Ramos (cell line): ENCODE data around the gene CACNB1.

Experiments used
- in situ Hi-C: fragments of 300-500 bp; cut with MboI; formaldehyde crosslinking; loops from one replicate; pipeline ENCODE4 v1.14.3; 2022; ENCODE audit warnings: low sequenced_read_pairs; ENCODE audit not compliant: unreplicated experiment

Gene CACNB1

DNA sequence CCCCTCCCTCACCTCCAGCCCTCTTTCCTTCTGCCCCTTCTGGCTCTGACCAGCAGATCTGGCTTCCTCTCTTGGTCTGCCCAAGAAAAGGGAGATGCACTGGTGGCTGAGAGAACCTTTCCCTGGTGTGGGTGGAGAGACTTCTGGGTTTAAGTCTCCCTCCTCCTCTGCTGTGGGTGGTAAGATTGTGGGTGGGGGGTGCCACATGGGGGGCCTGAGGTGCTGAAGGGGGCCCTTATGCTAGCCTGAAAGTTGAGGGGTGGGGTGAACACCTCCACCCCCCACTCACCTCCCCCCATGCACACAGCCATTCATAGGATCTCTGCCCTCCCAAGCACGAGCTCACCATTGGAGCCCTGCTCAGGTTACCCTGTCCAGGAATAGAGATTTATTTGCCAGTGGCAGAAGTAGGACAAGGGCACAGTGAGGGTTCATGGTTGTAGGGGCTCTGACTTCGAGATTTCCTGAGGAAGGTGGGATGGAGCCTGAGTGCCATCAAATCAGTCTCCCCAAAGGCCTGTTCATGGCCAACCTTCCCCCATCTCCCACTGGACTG lies 30.0 kb upstream of the CACNB1 start:
- in situ Hi-C loops: no loop called here

DNA sequence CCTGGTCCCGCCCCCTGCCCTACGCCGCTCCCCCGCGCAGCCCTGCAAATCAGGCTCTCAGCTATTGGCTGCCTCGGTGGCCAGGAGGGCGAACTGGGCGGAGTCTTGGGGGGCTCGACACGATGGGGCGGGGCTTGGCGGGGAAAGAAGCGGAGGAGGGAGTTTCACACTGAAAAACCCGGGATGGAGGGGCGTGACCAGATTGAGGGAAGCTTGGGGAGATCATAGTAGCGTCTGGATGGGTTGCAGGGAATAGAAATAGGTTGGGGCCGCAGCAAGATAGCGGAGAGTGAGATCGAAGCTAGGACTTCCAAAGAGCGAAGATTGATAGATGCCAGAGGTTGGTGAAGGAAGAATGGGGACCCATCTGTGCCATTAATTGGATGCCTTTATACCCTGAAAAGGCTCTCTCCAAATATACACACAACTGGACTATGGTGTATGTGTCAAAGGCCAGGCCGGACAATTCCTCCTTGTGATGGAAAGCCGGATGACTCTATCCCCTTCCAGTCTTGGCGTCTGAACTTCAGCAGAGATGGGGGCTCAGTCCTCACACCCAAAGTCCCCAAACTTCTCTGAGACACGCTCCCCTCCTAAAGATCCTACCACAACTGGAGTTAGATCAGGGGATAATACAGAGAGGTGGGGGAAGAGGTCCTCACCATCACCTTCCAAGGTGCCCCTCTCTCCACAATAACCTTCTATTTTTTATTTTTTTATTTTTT lies 28.7 kb upstream of the CACNB1 start:
- in situ Hi-C loops: no loop called here

DNA sequence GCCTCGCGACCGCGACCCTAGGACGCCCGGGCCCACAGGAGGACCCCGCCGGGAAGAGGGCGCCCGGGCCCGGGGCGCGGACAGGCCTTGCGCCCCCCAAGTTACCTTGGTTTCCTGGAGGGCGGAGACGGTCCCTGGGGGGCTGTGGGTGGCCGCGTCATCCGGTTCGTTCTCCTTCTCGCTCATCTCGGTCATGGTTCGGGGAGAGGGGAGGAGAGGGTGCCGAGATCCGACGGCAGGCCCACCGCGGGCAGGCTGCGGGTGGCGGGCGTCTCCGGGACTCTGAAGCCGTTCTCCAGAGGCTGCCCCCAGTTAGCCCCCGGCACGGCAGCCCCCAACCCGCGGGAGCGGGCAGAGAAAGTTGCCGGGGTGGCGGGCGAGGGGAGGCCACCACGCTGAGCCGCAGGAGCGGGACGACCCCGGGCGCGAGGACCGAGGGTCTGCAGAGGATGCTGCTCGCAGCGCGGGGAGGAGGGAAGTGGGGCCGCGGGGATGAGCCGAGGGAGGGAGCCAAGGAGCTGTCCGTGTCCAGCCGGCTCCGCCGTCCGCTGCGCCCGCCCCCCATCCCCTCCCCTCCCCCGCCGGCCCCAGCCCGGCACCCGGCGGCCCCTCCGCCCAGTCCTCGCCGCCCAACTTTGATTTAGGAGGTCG lies 28.0 kb upstream of the CACNB1 start, which contains the start of gene STAC2:
TSS of gene STAC2 (minus strand) at position 638 of the 651 bp plus-strand sequence. CDS start at position 195, 443 bp downstream.
- in situ Hi-C loops: no loop called here

DNA sequence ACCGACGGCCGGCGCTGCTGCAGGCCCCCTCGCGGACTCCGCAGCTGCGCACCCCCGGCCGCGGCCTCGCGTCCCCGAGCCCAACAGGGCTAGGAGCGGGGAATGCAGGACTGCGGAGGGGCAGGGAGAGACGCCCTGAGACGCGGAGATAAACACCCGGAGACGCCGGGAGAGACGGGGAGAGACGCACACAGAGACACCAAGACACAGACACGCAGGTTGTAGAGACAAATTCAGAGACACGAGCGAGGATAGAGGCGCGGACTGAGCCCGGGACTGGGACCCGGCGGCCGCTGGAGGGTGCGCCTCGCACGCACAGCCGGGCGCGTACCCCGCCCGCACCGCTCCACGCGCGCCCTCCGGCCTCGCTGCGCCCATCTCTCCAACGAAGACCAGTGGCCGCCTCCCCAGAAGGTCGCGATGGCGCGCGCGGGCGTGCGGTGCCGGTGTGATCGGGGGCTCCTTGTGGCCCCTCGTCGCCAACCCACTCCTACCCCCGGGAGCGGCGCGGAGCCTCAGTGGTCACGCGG lies 27.4 kb upstream of the CACNB1 start:
- in situ Hi-C loops: no loop called here

DNA sequence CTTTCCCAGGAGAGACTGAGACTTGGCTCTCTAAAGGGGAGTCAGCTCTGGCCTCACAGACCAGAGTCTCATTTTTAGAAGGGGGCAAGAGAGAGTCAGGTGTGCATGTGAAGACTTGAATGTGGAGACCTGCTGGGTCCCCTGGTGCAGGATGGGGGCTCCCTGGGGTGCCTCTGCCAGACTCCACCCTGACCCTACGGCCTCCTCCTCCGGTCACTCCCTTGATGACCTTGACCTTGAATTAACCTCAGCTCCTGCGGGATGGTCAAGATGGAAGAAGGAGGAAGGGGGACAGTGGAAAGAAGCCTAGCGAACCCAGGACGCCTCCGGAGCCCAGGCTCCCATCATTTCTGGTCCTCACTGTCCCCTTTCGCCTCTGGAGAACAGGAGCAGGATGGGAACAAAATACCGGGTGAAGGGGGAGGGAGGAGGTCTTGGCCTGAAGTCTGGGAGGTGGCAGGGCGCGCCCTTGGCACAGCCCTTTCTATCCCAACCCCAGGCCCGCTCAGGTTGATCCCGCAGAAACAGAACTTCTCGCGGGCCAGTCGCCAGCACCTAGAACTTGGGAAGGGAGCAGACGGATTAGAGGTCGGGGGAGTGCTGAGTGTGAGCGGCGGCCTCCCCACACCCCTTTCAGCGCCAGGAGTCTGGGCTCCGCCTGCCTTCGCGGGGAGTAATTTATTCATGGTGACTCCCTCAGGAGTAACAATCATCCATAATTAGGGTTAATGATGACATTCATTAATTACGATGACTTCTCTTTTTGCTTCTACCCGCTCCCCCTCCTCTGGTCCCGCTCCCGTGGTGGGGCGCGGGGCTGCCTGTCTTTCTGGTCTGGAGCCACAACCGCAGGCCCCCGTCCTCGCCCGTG lies 26.7 kb upstream of the CACNB1 start:
- in situ Hi-C loops: no loop called here

DNA sequence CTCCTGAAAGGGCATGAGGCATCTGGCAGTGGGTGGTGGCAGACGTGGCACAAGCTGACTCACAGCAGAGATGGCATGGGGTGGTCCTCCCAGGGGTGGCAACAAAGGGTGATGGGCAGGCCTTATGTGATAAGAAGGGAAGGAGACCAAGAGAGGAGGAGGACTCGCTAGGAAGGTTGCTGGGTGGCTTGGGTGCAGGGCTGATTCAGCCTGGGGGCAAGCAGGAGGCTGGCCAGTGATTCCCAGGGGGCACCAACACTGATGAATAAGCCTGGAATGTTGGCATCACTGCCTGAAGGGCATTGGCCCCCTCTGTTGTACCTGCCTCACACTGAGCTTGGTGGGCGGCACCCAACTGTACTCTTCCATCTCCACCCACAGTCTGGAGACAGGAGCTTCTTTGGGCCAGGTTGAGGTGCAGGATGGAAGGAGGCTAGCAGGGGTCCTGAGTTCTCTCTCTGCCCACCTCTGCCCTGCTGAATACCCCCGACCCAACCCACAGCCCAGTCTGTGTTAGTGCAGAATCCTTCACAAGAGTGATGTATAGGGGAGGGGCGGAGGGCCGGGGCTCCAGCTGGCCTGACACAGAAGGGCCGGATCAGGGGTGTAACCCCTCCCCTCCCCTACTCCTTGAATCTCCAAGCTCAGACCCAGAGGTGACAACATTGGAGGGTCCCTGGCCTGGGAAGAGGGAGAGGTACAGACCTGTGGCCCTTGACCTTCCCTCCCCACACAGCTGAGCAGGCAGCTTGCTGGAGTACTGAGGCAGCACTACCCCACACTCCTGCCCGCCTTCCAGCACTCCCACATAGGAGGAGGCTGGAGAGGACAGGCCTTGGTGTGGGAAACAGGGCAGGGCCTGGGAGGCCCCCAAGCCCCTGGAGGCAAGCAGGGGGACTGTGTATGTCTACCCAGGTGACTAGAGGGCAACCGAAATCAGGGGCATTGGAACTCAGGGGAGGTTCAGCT lies 25.7 kb upstream of the CACNB1 start:
- in situ Hi-C loops: no loop called here

DNA sequence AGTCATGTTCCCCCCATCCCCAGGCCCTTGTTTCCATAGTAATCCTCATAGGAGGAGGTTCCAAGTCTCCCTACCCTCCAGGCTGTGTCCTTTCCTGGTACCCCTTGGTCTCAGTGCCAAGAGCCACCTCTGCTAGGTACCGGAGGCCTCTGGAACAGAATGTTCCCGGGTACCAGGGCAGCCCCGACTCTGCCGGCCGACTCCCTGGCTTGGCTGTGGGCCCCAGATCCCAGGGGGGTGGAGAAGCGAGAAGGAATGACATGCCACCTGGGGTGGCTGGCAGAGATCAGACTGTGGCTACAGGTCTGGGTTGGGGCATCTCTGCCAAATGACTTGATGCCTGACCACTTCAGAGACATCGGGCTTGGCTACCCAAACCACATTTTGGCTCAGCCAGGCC lies 24.7 kb upstream of the CACNB1 start:
- in situ Hi-C loops: no loop called here

DNA sequence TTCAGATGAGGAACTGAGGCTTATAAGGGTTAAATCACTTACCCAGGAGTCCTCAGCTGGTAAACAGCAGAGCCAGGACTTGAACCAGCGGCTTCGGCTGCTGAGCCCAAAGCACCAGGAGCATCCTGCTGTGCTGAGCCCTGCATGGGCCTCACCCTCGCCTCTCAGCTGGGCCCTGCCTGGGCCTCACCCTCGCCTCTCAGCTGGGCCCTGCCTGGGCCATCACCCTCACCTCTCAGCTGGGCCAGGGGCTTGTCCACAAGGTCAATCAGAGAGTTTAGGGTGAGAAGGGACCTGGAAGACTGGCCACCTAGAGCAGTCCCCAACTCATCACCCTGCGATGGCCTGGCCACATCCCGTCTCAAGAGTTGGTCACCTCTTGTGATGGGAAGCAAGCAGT lies 24.1 kb upstream of the CACNB1 start:
- in situ Hi-C loops: no loop called here

DNA sequence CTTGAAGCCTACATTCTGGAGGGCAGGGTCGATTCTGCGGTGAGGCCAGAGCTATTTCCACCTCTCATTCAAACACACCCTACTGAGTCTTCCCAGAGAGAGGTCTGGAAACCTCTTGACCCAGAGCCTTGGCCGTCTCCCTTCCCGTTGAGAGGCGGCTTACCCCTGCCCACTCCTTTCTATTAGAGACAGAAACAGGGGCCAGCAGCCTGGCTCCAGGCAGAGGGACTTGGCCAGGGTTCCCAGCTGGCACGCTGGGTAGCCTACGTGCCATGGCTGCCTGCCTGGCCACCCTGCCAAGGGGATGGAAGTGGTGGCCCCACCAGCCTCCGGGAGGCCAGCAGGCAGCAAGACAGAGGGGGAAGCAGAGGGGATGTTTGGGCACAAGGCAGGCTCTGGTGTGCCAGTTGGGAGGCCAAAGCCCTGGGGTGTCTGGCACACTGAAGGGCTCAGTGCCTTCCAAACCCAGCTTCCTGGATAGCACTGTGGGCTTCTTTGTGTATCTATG lies 22.2 kb upstream of the CACNB1 start:
- in situ Hi-C loops: no loop called here

DNA sequence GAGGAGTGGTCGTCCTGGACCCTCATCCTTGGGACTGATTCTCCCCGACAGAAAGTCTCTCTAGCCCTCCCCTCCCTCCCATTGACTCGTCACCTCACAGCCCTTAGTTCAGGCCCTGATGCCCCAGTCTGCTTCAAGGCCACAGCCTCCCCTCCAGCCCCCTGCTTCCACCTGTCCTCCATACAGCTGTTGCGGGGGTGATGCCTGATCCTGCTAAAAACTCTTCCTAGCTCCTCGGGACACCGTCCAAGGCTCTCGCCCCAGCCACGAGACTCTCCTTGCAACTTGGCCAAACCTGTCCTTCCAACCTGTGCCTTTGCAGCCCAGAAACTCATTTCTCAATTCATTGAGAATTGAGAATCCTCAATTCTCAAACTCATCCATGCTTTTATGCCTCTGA lies 21.4 kb upstream of the CACNB1 start:
- in situ Hi-C loops: no loop called here

DNA sequence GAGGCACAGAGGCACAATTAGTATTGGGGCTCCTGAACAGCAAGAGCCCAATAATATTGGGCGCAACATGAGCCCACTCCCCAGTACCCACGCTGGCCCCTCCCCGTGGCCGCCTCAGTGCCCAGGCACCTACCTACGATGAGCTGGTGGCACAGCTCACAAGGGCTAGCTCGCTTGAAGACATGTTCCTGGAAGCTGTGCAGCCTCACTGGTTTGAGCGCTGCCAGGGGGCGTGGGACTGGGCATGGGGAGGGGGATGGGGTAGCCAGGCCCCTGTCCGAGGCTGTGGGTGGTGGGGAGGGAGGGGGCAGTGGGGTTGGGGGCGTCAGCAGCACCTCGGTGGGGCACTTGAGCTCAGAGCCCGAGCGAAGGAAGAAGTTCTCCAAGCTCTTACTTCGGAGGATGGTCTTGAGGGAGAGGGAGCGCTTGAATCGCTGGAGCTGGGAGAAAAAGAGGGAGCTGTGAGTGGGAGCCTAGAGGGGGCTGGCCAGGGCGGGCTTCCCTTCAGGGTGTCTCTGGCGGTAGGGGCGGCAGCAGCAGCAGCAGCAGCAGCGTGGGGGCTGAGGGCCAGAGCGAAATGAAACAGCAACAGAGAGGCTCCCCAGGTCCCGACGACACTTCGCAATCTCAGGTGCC lies 20.4 kb upstream of the CACNB1 start:
- in situ Hi-C loops: no loop called here

DNA sequence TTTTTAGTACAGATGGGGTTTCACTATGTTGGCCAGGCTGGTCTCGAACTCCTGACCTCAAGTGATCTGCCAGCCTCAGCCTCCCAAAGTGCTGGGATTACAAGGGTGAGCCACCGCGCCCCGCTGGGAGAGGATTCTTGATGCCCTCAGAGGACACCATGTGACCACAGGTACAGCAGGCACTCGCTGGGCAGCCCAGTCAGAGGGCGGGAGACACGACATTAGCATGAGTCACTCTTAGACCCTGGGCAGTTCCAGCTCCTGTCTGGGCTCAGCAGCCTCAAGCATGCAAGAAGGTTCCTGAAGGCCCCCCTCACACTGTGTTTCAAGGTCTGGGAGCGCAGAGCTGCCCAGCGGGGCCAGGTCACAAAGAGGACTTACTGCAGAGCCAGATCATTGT lies 16.4 kb upstream of the CACNB1 start:
- in situ Hi-C loops: no loop called here

DNA sequence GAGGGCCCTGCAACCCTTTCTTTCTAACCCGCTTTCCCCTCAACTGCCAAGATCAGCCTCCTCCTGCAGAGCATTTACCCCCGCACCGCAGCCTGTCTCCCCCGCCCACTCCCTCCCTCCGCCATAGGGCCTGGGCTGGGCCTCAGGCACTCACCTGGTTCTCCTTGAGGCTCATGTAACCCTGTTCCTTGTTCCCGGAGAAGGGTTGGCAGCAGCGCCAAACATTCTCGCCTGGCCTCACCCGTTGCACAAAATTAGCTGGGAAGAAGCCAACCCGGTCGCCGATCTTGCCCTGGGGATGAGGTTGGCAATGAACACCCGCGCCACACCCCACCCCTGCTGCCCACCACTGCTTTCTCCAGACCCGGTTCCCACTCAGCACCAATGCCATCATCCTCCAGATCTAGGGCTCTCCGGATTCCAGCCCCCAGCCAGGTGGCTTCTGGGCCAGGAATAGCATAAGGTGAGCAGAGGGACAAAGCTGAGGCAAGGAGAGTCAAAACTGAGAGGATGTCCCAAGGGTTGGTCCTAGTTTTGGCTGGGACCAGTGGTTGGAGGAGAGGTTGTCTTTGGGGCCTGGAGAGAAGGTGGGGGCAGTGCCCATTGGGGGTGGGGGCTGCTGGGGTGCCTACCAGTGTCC lies 15.5 kb upstream of the CACNB1 start:
- in situ Hi-C loops: no loop called here

DNA sequence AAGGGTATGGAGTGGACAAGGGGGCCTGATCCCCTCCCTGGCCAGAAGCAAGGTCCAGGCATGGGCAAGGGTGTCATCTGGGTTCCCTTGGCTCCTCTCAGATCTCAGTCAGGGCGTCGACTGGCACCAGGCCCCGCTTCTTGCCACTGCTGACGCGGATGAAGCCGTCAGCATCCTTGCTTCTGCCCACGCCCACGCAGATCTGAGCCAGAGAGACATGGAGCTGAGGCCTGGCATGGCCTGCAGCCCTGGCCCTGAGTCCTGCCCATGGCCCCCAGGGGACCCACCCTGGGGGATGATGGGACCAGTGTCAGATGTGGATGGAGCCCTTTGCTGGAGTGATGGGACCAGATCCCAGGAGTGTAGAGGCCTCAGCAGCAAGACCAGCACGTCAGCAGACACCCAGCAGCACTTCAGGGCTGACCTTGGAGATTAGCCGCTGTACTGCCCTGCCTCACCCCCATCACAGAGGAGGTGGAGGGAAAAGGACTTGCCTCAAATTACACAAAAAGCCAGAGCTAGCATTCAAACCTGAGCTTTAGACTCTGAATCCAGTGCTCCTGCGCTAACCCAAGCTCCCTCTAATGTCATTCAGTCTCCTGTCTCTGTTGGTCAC lies 14.8 kb upstream of the CACNB1 start:
- in situ Hi-C loops: no loop called here

DNA sequence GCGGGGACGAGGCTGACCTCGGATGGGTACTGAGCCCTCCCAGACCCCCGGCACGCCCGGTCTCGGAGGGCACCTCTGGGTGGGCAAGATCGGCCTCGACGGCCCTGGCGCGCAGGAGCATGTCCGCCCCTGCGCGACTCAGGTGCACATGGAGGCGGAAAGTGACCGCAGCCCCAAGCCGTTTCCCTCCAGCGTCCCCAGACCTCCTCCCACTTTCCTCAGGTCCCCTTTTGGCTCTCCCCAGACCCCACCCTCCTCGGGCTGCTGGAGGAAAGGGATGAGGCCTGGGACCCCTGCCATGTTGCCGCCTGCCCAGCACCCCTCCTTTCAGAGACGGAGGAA lies 12.6 kb upstream of the CACNB1 start:
- in situ Hi-C loops: no loop called here

DNA sequence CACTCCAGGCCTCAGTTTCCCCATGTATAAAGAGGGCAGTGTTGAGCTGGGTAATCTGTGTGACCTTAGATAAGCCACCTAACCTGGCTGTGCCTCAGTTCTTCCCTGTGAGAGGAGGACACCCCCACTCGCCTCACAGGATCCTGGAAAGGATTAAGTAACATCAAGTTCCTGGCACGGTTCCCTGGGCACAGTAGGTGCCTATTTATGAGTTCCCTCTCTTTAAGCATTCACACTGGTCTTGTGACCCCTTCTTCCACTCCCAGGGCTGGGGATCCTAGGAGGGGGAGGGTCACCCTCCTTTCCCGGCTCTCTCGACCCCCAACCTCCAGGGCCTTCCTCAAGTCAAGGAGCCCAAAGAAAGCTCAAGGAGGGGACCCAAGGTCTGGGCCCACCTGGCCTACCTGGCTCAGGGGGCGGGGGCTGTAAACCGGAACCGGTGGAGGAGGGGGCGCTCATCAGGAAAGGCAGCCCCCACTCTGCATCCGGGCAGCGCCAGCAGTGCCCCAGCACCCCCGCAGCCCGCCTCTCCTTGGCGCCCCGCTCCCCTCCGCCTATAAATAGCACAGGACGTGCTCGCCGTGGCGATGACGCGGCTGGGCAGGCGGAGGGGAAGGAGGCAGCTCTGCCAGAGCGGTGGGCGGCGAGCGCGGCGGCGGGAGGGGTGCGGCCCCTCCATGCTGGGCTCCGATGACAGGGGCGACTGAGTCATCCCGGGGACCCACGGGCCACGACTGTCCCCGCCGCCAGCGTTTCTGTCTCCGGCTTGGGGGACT lies 12.0 kb upstream of the CACNB1 start:
- in situ Hi-C loops: loop anchor here (5.0 kb wide), 1 partner anchor 33 kb away; no protein-coding TSS in a partner anchor

DNA sequence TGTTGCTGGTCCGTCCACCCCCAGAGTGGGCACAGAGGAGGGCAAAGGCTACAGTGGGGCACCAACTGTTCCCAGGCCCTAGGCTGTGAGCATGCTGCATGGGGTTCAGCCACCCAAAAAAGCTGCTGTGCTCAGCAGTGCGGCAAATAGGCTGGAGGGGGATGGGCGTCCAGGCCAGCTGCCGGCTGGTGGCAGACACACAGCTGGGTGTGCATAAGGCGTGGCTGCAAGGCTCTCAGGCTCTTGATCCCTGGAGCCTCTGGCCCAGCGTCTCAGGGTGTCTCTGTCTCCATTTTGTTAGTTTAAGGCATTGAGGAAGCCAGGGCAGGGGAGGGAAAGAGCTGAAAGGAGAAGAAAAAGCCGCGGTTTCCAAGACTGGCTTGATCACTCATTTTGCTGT lies 11.4 kb upstream of the CACNB1 start:
- in situ Hi-C loops: loop anchor here (5.0 kb wide), 1 partner anchor 33 kb away; no protein-coding TSS in a partner anchor
